GM12878 (cell line): ENCODE measurements around the gene ADAMTS6. TPM values are rescaled to one million over a fixed set of nuclear protein-coding genes. Genes with fewer than 3 reads are reported as not detected.

Source experiments
- ATAC-seq: fragments of 200-7000 bp; cut with Tn5 transposase; 3 replicates; pipeline ENCODE4 v1.9.1; 2020; ENCODE audit warnings: mild to moderate bottlenecking, moderate library complexity
- BruUV-seq: library from RNA; stranded (reverse); fragments of 400-500 nt; replicated peaks from 2 replicates; lab custom pipeline; 2021; lab: Mats Ljungman, UMichigan
- CTCF ChIA-PET: fragments of 300-600 bp; sonication (Branson Sonifier 250); formaldehyde crosslinking; extraction: SDS; loops from one replicate; lab custom pipeline; 2021; ENCODE audit warnings: inconsistent platforms; lab: Yijun Ruan, JAX
- POLR2A ChIA-PET: fragments of 350-600 bp; formaldehyde crosslinking; extraction: SDS; loops from one replicate; lab custom pipeline; 2021; ENCODE audit warnings: inconsistent platforms; lab: Charles Lee
- RAD21 ChIA-PET: fragments of 300-600 bp; sonication (Branson Sonifier 250); formaldehyde crosslinking; loops from one replicate; lab custom pipeline; 2023; ENCODE audit warnings: antibody characterized with exemption; ENCODE audit not compliant: unreplicated experiment; lab: Charles Lee
- SMC1A ChIA-PET: fragments of 300-600 bp; sonication (Branson Sonifier 250); formaldehyde crosslinking; loops from one replicate; lab custom pipeline; 2023; ENCODE audit not compliant: unreplicated experiment, uncharacterized antibody; lab: Charles Lee
- DNase-seq: peaks from one replicate; pipeline ENCODE4 v3.0.0-alpha.2; 2011; ENCODE audit warnings: low read depth, low spot score
- FAIRE-seq: peaks from 3 replicates; lab custom pipeline; 2011; peaks lifted over from hg19 to GRCh38; lab: Jason Lieb, UNC
- H2AFZ ChIP-seq: 2 replicates; pipeline ENCODE4 v1.6.0; 2011; ENCODE audit warnings: low read depth, low read length, control low read depth; ENCODE audit not compliant: control insufficient read depth
- H3K27ac ChIP-seq: 2 replicates; pipeline ENCODE4 v1.5.1; 2011; ENCODE audit warnings: control low read depth; ENCODE audit not compliant: control insufficient read depth, insufficient read depth
- H3K27me3 ChIP-seq, 2 experiments: replicated peaks in 1 of 2; 2 replicates each; pipeline versions ENCODE4 v1.6.0 to v1.6.1; 2011; ENCODE audit warnings: low read length in 1 of 2; ENCODE audit not compliant: control insufficient read depth in 2 of 2, insufficient read depth in 2 of 2
- H3K36me3 ChIP-seq, 2 experiments: 2 replicates each; pipeline ENCODE4 v1.5.1; 2011; ENCODE audit warnings: low read length in 1 of 2; ENCODE audit not compliant: control insufficient read depth in 2 of 2, insufficient read depth in 2 of 2
- H3K4me1 ChIP-seq: 2 replicates; pipeline ENCODE4 v1.6.1; 2011; ENCODE audit warnings: mild to moderate bottlenecking, low read length, moderate library complexity, mixed read lengths; ENCODE audit not compliant: control insufficient read depth, insufficient read depth
- H3K4me2 ChIP-seq: 2 replicates; pipeline ENCODE4 v1.6.0; 2011; ENCODE audit warnings: control low read depth; ENCODE audit not compliant: control insufficient read depth, insufficient read depth
- H3K4me3 ChIP-seq: fragments of 200-600 bp; sonication (generic); 2 replicates; pipeline ENCODE4 v1.5.1; 2016
- H3K79me2 ChIP-seq: 2 replicates; pipeline ENCODE4 v1.6.0; 2011; ENCODE audit warnings: low read length; ENCODE audit not compliant: control insufficient read depth, insufficient read depth
- H3K9ac ChIP-seq: 2 replicates; pipeline ENCODE4 v1.8.0; 2011; ENCODE audit warnings: low read length, control low read depth, mixed read lengths; ENCODE audit not compliant: control insufficient read depth, insufficient read depth
- H3K9me3 ChIP-seq: replicated peaks from 3 replicates; pipeline ENCODE4 v1.5.1; 2011; ENCODE audit warnings: mild to moderate bottlenecking, low read length; ENCODE audit not compliant: control insufficient read depth, insufficient read depth
- H4K20me1 ChIP-seq: 2 replicates; pipeline ENCODE4 v1.6.0; 2011; ENCODE audit not compliant: control insufficient read depth, insufficient read depth
- ETV6 ChIP-seq, 2 experiments: fragments of 450-650 bp in 1 of 2; IDR thresholded peaks in 1 of 2; conservative IDR thresholded peaks in 1 of 2; 2 replicates each; pipeline ENCODE4 v1.6.1; 2014; ENCODE audit warnings: antibody characterized with exemption in 1 of 2, borderline replicate concordance in 1 of 2, low read depth in 1 of 2, mild to moderate bottlenecking in 1 of 2, moderate library complexity in 1 of 2
- MTA2 ChIP-seq: fragments of 450-650 bp; IDR thresholded peaks from 2 replicates; pipeline ENCODE4 v1.6.1; 2016; ENCODE audit warnings: low read depth, mild to moderate bottlenecking, moderate library complexity
- RELA ChIP-seq: fragments of 450-650 bp; IDR thresholded peaks from 2 replicates; pipeline ENCODE4 v1.8.0; 2014; ENCODE audit warnings: borderline replicate concordance; ENCODE audit not compliant: partially characterized antibody
- YY1 ChIP-seq: IDR thresholded peaks from 2 replicates; pipeline ENCODE4 v1.6.1; 2011; ENCODE audit warnings: low read depth, mild to moderate bottlenecking, low read length
- ZNF24 ChIP-seq: fragments of 450-650 bp; IDR thresholded peaks from 2 replicates; pipeline ENCODE4 v1.6.1; 2017; ENCODE audit warnings: antibody characterized with exemption, mild to moderate bottlenecking
- ZSCAN29 ChIP-seq: fragments of 450-650 bp; IDR thresholded peaks from 2 replicates; pipeline ENCODE4 v1.6.1; 2017; ENCODE audit warnings: mild to moderate bottlenecking, moderate library complexity
- WGBS: methylation state at CpG from one replicate; pipeline ENCODE4 v1.1.6; 2016; ENCODE audit warnings: low lambda C conversion rate; ENCODE audit not compliant: insufficient replicate concordance, insufficient coverage; ENCODE audit errors: missing lambda C conversion rate; 5-methylcytosine and 5-hydroxymethylcytosine counted together
- in situ Hi-C: fragments of 300-500 bp; cut with MboI; formaldehyde crosslinking; loops from 9 replicates; pipeline ENCODE4 v1.14.3; 2018; ENCODE audit warnings: mixed read lengths
- intact Hi-C: fragments of 100-400 bp; cut with micrococcal nuclease; formaldehyde crosslinking; loops from one replicate; pipeline ENCODE4 v1.14.2; 2022; ENCODE audit not compliant: unreplicated experiment
- polyA plus RNA-seq, 11 experiments: library from polyadenylated mRNA; depleted of rRNA in 4 of 11; unstranded in 6 of 11; stranded (reverse) in 5 of 11; fragments of >200 nt; fragmentation: Nextera tagmentation in 4 of 11; fragmentation: Illumina TruSeq in 1 of 11; extraction: Ambion mirVana in 4 of 11; extraction: Trizol in 1 of 11; gene quantifications; 1 replicate in 1 of 11; 2 replicates in 10 of 11; pipeline versions ENCODE4 v1.2.1 to v1.2.3, GENCODE V29; 2011 to 2016; ENCODE audit warnings: inconsistent platforms in 2 of 11, missing spikeins in 2 of 11, low read depth in 1 of 11
- total RNA-seq, 4 experiments: library from RNA; depleted of rRNA in 3 of 4; stranded (reverse); fragments of >200 nt in 3 of 4; fragmentation: Illumina TruSeq in 1 of 4; extraction: Trizol in 1 of 4; gene quantifications; 2 replicates each; pipeline versions ENCODE4 v1.2.1 to v1.2.3, GENCODE V29; 2013 to 2021
- TF ChIP-seq, protein P1 (sequence below): fragments of 450-650 bp; IDR thresholded peaks from 2 replicates; pipeline ENCODE4 v1.6.1; 2017; ENCODE audit warnings: mild to moderate bottlenecking
- TF ChIP-seq, protein P2 (sequence below): fragments of 450-650 bp; IDR thresholded peaks from 2 replicates; pipeline ENCODE4 v1.6.1; 2016; ENCODE audit warnings: mild to moderate bottlenecking, moderate library complexity, borderline replicate concordance

The ADAMTS6 gene
- total and polyA plus RNA-seq, 10 of the 15 experiments (the other 5 are each of a cell fraction or from before 2014, with no cell fraction given): 1.1 to 12.3 (median 6.5) TPM

DNA sequence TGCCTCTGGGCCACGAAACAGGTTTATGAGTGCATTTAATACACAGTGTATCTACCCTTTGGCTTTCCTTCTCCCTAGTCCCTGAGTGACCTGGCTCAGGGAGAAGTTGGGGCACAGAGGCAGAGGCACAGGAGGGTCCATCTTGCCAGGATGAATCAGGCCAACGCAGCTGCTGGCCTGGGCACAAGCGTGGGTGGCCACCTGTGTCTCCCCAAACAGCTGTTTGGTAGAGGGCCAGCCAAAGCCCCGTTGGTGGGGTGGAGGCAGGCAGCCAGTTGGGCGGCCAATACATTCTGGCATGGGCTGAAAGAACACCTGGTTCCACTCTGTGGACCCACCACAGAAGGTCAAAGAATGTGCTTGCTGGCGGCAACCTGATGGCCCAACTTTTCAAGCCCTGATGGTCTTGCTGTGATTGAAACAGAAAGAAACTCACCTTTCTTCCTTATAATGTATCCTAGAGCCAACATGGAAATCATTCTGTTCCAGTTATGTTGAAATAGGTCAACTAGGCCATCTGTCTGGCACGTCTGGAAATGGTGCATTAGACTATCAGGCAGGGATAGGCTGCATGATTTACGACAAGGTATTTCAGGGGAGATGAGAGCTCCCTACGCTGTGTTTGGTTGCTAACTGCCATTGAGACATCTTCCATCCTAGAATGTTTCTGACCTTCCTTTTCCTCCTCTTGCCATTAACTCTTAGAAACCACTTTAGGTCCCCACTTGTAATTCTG lies 337.4 kb downstream of the ADAMTS6 start:
- intact Hi-C loops (no loop called here), in situ Hi-C loops (no loop called here)
- no peak overlapping the region for H3K27ac ChIP-seq
- H3K4me2 ChIP-seq: no peak overlapping the region
- 40% methylated on average over 9 of the region's 9 CpGs for WGBS
- H3K27me3 ChIP-seq: no peaks in the 10 kb centered on the region
- no peak for DNase-seq
- H3K4me3 ChIP-seq: no peak overlapping the region
- H2AFZ ChIP-seq: no peak overlapping the region
- no peak overlapping the region for H3K9ac ChIP-seq
- FAIRE-seq: no peak
- H3K36me3 ChIP-seq: no peaks in the 10 kb centered on the region
- ATAC-seq: no peak
- ChIA-PET POLR2A (no interaction called here), SMC1A (interaction anchor here (0.9 kb wide), 1 partner anchor 108 kb away, joined by 3 read pairs; no protein-coding TSS in a partner anchor), CTCF (interaction anchor here (1.1 kb wide), 1 partner anchor 28 kb away, joined by 3 read pairs; no protein-coding TSS in a partner anchor), RAD21 (no interaction called here)
- no peaks in the 10 kb centered on the region for H3K79me2 ChIP-seq
- BruUV-seq: no TSS peak
- H3K4me1 ChIP-seq: no peaks in the 10 kb centered on the region
- H4K20me1 ChIP-seq: no peaks in the 10 kb centered on the region
- H3K9me3 ChIP-seq: no peaks in the 10 kb centered on the region
- TF ChIP-seq, protein P1, sequence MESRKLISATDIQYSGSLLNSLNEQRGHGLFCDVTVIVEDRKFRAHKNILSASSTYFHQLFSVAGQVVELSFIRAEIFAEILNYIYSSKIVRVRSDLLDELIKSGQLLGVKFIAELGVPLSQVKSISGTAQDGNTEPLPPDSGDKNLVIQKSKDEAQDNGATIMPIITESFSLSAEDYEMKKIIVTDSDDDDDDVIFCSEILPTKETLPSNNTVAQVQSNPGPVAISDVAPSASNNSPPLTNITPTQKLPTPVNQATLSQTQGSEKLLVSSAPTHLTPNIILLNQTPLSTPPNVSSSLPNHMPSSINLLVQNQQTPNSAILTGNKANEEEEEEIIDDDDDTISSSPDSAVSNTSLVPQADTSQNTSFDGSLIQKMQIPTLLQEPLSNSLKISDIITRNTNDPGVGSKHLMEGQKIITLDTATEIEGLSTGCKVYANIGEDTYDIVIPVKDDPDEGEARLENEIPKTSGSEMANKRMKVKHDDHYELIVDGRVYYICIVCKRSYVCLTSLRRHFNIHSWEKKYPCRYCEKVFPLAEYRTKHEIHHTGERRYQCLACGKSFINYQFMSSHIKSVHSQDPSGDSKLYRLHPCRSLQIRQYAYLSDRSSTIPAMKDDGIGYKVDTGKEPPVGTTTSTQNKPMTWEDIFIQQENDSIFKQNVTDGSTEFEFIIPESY: no peak
- TF ChIP-seq YY1: no peak

DNA sequence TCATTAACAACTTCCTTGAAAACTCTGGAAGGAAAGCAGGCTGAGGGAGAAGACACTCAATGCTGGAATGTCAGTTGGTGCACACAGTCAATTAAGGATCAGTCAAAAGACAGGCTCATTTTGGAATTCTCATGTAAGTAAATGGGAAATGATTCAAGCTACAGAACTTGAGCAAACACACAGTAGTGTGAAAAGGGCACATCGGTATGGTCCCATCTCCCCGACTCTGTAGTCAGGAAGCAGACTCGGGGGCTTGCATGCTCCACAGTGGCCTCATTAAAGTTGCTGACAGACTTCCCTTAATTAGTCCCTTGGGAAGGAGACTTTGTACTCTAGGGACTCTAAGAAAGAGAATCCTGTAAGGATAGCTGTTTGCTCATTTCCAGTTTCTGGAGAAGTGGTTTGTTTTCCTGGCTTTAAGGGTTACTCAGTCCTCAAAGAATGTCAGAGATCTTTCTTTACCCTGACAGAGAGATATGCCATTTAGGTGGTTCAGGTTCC lies 339.2 kb downstream of the ADAMTS6 start:
- FAIRE-seq (no peak), DNase-seq (no peak), ATAC-seq (no peak)
- no peak overlapping the region for H2AFZ ChIP-seq
- intact Hi-C loops (no loop called here), in situ Hi-C loops (no loop called here)
- ChIA-PET CTCF (no interaction called here), RAD21 (no interaction called here), POLR2A (no interaction called here), SMC1A (interaction anchor here (0.6 to 1.0 kb wide), 2 partner anchors 8 to 107 kb away, joined by 3 to 4 read pairs; no protein-coding TSS in a partner anchor)
- H3K36me3 ChIP-seq: no peaks in the 10 kb centered on the region
- no peak overlapping the region for H3K4me2 ChIP-seq
- H3K79me2 ChIP-seq: no peaks in the 10 kb centered on the region
- no peak overlapping the region for H3K9ac ChIP-seq
- no peaks in the 10 kb centered on the region for H3K4me1 ChIP-seq
- no peak overlapping the region for H3K4me3 ChIP-seq
- H3K27ac ChIP-seq: no peak overlapping the region
- no TSS peak for BruUV-seq
- no peaks in the 10 kb centered on the region for H3K9me3 ChIP-seq
- WGBS: 59% methylated on average over 3 of the region's 3 CpGs
- H4K20me1 ChIP-seq: no peaks in the 10 kb centered on the region
- H3K27me3 ChIP-seq: no peaks in the 10 kb centered on the region
- TF ChIP-seq, protein P2, sequence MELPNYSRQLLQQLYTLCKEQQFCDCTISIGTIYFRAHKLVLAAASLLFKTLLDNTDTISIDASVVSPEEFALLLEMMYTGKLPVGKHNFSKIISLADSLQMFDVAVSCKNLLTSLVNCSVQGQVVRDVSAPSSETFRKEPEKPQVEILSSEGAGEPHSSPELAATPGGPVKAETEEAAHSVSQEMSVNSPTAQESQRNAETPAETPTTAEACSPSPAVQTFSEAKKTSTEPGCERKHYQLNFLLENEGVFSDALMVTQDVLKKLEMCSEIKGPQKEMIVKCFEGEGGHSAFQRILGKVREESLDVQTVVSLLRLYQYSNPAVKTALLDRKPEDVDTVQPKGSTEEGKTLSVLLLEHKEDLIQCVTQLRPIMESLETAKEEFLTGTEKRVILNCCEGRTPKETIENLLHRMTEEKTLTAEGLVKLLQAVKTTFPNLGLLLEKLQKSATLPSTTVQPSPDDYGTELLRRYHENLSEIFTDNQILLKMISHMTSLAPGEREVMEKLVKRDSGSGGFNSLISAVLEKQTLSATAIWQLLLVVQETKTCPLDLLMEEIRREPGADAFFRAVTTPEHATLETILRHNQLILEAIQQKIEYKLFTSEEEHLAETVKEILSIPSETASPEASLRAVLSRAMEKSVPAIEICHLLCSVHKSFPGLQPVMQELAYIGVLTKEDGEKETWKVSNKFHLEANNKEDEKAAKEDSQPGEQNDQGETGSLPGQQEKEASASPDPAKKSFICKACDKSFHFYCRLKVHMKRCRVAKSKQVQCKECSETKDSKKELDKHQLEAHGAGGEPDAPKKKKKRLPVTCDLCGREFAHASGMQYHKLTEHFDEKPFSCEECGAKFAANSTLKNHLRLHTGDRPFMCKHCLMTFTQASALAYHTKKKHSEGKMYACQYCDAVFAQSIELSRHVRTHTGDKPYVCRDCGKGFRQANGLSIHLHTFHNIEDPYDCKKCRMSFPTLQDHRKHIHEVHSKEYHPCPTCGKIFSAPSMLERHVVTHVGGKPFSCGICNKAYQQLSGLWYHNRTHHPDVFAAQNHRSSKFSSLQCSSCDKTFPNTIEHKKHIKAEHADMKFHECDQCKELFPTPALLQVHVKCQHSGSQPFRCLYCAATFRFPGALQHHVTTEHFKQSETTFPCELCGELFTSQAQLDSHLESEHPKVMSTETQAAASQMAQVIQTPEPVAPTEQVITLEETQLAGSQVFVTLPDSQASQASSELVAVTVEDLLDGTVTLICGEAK: no peak
- TF ChIP-seq ZSCAN29 (no peak), RELA (no peak), ETV6 (conservative IDR thresholded peaks at IDR 0.05 in 1 of 2, IDR thresholded peaks at IDR 0.05 in 1 of 2; ENCODE audit: borderline replicate concordance in 1 of 2, low read depth in 1 of 2) (no peak), ZNF24 (no peak), MTA2 (no peak)
